ENCODE data around the gene ADARB2. TPM values are rescaled to one million over a fixed set of nuclear protein-coding genes. Genes with fewer than 3 reads are reported as not detected.

ADARB2 gene
- total and polyA plus RNA-seq, 2 experiments from 2014 or later = 0.13 to 0.48 TPM

- DNase-seq (ENCODE audit: low spot score) = no peak
- 85% methylated on average over 9 of the region's 9 CpGs for WGBS (ENCODE audit: low lambda C conversion rate, missing lambda C conversion rate)
Observed at GRCh38 chr10:1154531-1155295, 582.6 kb downstream of the ADARB2 start.

GRCh38 chr10:1153805-1154351 lies 583.4 kb downstream of the ADARB2 start:
- H2AFZ ChIP-seq = no peak overlapping the region
- no peaks in the 10 kb centered on the region for H4K20me1 ChIP-seq (ENCODE audit: insufficient read depth, poor library complexity, severe bottlenecking)
- H3K9me3 ChIP-seq (ENCODE audit: low read depth) = no peaks in the 10 kb centered on the region
- no peaks in the 10 kb centered on the region for H3K9me2 ChIP-seq (replicated peaks; ENCODE audit: insufficient read depth)
- H3K27me3 ChIP-seq = no peaks in the 10 kb centered on the region
- no peaks in the 10 kb centered on the region for H3K36me3 ChIP-seq (replicated peaks; ENCODE audit: insufficient read depth, low read depth)
- DNase-seq (ENCODE audit: low spot score) = no peak
- whole genome bisulfite sequencing (ENCODE audit: low lambda C conversion rate, missing lambda C conversion rate) = 82% methylated on average over 19 of the region's 20 CpGs
- H3K27ac ChIP-seq = no peak overlapping the region
- H3K79me2 ChIP-seq = no peaks in the 10 kb centered on the region
- TF ChIP-seq EZH2 (IDR thresholded peaks at IDR 0.05; ENCODE audit: borderline replicate concordance) (no peak), CTCF (IDR thresholded peaks at IDR 0.05; ENCODE audit: poor library complexity) (no peak), EZH2phosphoT487 (IDR thresholded peaks at IDR 0.05; ENCODE audit: low read depth, severe bottlenecking, unreplicated experiment) (no peak)
- no peak overlapping the region for H3K4me3 ChIP-seq
- no peak overlapping the region for H3K4me2 ChIP-seq
- H3K4me1 ChIP-seq (ENCODE audit: insufficient read depth) = peaks cover 4% of the 10 kb centered on the region

More at GRCh38 chr10:1154531-1155295, 582.6 kb downstream of the ADARB2 start:
- Histone ChIP-seq H3K27ac (no peak overlapping the region), H2AFZ (no peak overlapping the region), H3K4me2 (no peak overlapping the region), H3K9me2 (replicated peaks; ENCODE audit: insufficient read depth) (no peaks in the 10 kb centered on the region), H4K20me1 (ENCODE audit: insufficient read depth, poor library complexity, severe bottlenecking) (no peaks in the 10 kb centered on the region), H3K4me1 (ENCODE audit: insufficient read depth) (peaks cover under 1% of the 10 kb centered on the region), H3K36me3 (replicated peaks; ENCODE audit: insufficient read depth, low read depth) (no peaks in the 10 kb centered on the region), H3K79me2 (no peaks in the 10 kb centered on the region), H3K4me3 (no peak overlapping the region), H3K9me3 (ENCODE audit: low read depth) (no peaks in the 10 kb centered on the region), H3K27me3 (no peaks in the 10 kb centered on the region)
- no peak for TF ChIP-seq CTCF (IDR thresholded peaks at IDR 0.05; ENCODE audit: poor library complexity)
- TF ChIP-seq EZH2phosphoT487 (IDR thresholded peaks at IDR 0.05; ENCODE audit: low read depth, severe bottlenecking, unreplicated experiment) = no peak
- TF ChIP-seq EZH2 (IDR thresholded peaks at IDR 0.05; ENCODE audit: borderline replicate concordance) = no peak

- TF ChIP-seq EZH2phosphoT487 (IDR thresholded peaks at IDR 0.05; ENCODE audit: low read depth, severe bottlenecking, unreplicated experiment) = no peak
- no peak for TF ChIP-seq EZH2 (IDR thresholded peaks at IDR 0.05; ENCODE audit: borderline replicate concordance)
- no peak for TF ChIP-seq CTCF (IDR thresholded peaks at IDR 0.05; ENCODE audit: poor library complexity)
- H3K27ac ChIP-seq = no peak overlapping the region
- H3K9me3 ChIP-seq (ENCODE audit: low read depth) = no peaks in the 10 kb centered on the region
- H3K4me2 ChIP-seq = no peak overlapping the region
- H3K27me3 ChIP-seq = no peaks in the 10 kb centered on the region
- no peak overlapping the region for H2AFZ ChIP-seq
- no peaks in the 10 kb centered on the region for H3K79me2 ChIP-seq
- H3K36me3 ChIP-seq (replicated peaks; ENCODE audit: insufficient read depth, low read depth) = no peaks in the 10 kb centered on the region
- H3K4me3 ChIP-seq = no peak overlapping the region
- H3K9me2 ChIP-seq (replicated peaks; ENCODE audit: insufficient read depth) = no peaks in the 10 kb centered on the region
- H4K20me1 ChIP-seq (ENCODE audit: insufficient read depth, poor library complexity, severe bottlenecking) = no peaks in the 10 kb centered on the region
- H3K4me1 ChIP-seq (ENCODE audit: insufficient read depth) = peaks cover 4% of the 10 kb centered on the region
- WGBS (ENCODE audit: low lambda C conversion rate, missing lambda C conversion rate) = 92% methylated on average over 6 of the region's 6 CpGs
- DNase-seq (ENCODE audit: low spot score) = no peak
Observed at GRCh38 chr10:1153251-1153763, 584.0 kb downstream of the ADARB2 start.

Measured in hepatocyte (in vitro differentiated cells).